Gastroesophageal sphincter (tissue), 4 donors: ENCODE data around the gene BAZ2B. TPM values are rescaled to one million over a fixed set of nuclear protein-coding genes. Genes with fewer than 3 reads are reported as not detected.

ENCODE experiments used
- ATAC-seq: fragments of 150-250 bp; one replicate; pipeline ENCODE4 v1.9.1; 2016; ENCODE audit warnings: mild to moderate bottlenecking, moderate library complexity
- H3K27ac ChIP-seq, 4 donors: fragments of 200-600 bp; sonication (generic) in 3 of 4; 1 replicate in 3 of 4; 2 replicates in 1 of 4; pipeline ENCODE4 v1.5.1; 2016 to 2019
- H3K27me3 ChIP-seq: fragments of 200-600 bp; sonication (generic); one replicate; pipeline ENCODE4 v1.5.1; 2019
- H3K36me3 ChIP-seq, 2 donors: fragments of 200-600 bp; sonication (generic); one replicate each; pipeline ENCODE4 v1.5.1; 2019; ENCODE audit warnings: control low read depth in 1 of 2
- H3K4me1 ChIP-seq, 3 donors: fragments of 200-600 bp; sonication (generic); 1 replicate in 2 of 3; 2 replicates in 1 of 3; pipeline ENCODE4 v1.5.1; 2016 to 2019; ENCODE audit warnings: control low read depth in 2 of 3
- H3K4me3 ChIP-seq, 2 donors: fragments of 200-600 bp; sonication (generic); one replicate each; pipeline ENCODE4 v1.5.1; 2019; ENCODE audit warnings: mild to moderate bottlenecking in 1 of 2, moderate library complexity in 1 of 2
- H3K9me3 ChIP-seq, 3 donors: fragments of 200-600 bp; sonication (generic); one replicate each; pipeline ENCODE4 v1.5.1; 2017 to 2019; ENCODE audit warnings: control low read depth in 2 of 3
- EP300 ChIP-seq: sonication (generic); formaldehyde crosslinking; IDR thresholded peaks from one replicate; pipeline ENCODE4 v1.6.1; 2017; ENCODE audit warnings: antibody characterized with exemption, mild to moderate bottlenecking
- POLR2A ChIP-seq, 2 donors: fragments of 450-650 bp; IDR thresholded peaks; one replicate each; pipeline ENCODE4 v1.6.1; 2017; ENCODE audit warnings: antibody characterized with exemption in 2 of 2, mild to moderate bottlenecking in 2 of 2, moderate library complexity in 1 of 2
- POLR2AphosphoS5 ChIP-seq: sonication (generic); formaldehyde crosslinking; IDR thresholded peaks from one replicate; pipeline ENCODE4 v1.6.1; 2017; ENCODE audit warnings: antibody characterized with exemption
- WGBS, 2 donors: methylation state at CpG; one replicate each; pipeline ENCODE4 v1.1.5; 2018; ENCODE audit warnings: low coverage in 1 of 2; 5-methylcytosine and 5-hydroxymethylcytosine counted together
- small RNA-seq, 4 donors: library from RNA; depleted of rRNA; stranded (forward); fragments of <200 nt; gene quantifications; one replicate each; pipeline ENCODE3, GENCODE V24; 2016
- total RNA-seq, 4 donors: library from RNA; depleted of rRNA; stranded (reverse); fragments of >200 nt; gene quantifications; one replicate each; pipeline ENCODE4 v1.1.0, GENCODE V29; 2016
- TF ChIP-seq, protein P1 (sequence below), 4 experiments: fragments of 200-600 bp in 2 of 4; fragments of 450-650 bp in 2 of 4; sonication (generic) in 1 of 4; IDR thresholded peaks; one replicate each; pipeline ENCODE4 v1.5.1; 2017 to 2019; ENCODE audit warnings: antibody characterized with exemption in 4 of 4, mild to moderate bottlenecking in 2 of 4, moderate library complexity in 2 of 4

BAZ2B gene
- total RNA-seq, 4 donors from 2014 or later, result 77.9 to 198 (median 113) TPM

DNA sequence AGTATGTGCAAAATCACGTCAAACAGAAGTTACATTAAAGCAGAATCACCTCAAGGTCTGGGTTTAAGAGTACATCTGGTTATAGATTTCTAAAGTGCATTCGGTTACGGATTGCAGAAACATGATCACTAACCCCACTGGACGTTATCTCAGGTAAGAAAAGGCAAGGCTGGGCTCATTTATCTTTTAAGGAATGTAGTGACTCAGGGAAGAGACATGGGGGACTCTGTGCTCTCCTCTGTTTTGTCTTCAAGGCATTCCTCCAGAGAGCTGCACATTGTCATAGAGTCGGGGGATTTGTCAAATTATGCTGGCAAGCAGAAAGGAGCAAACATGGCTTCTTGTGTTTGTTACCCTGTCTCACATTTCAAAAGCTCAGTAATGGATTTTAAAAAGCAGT, 344.2 kb downstream of the BAZ2B start:
- H3K27ac ChIP-seq, result no peak overlapping the region
- no peaks in the 10 kb centered on the region for H3K27me3 ChIP-seq
- H3K4me3 ChIP-seq, result no peak overlapping the region
- WGBS, 2 donors, result 79 to 88% methylated on average over 5 of the region's 5 CpGs
- H3K36me3 ChIP-seq, result peaks cover 0 to 32% of the 10 kb centered on the region in 2 donors
- TF ChIP-seq EP300 (no peak), POLR2A (IDR thresholded peaks at IDR 0.05) (no peak), POLR2AphosphoS5 (no peak)
- TF ChIP-seq, protein P1, sequence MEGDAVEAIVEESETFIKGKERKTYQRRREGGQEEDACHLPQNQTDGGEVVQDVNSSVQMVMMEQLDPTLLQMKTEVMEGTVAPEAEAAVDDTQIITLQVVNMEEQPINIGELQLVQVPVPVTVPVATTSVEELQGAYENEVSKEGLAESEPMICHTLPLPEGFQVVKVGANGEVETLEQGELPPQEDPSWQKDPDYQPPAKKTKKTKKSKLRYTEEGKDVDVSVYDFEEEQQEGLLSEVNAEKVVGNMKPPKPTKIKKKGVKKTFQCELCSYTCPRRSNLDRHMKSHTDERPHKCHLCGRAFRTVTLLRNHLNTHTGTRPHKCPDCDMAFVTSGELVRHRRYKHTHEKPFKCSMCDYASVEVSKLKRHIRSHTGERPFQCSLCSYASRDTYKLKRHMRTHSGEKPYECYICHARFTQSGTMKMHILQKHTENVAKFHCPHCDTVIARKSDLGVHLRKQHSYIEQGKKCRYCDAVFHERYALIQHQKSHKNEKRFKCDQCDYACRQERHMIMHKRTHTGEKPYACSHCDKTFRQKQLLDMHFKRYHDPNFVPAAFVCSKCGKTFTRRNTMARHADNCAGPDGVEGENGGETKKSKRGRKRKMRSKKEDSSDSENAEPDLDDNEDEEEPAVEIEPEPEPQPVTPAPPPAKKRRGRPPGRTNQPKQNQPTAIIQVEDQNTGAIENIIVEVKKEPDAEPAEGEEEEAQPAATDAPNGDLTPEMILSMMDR (IDR thresholded peaks at IDR 0.05), result no peak
- H3K9me3 ChIP-seq, result no peaks in the 10 kb centered on the region
- ATAC-seq, result no peak
- peaks cover 0 to 10% (median 0%) of the 10 kb centered on the region in 3 donors for H3K4me1 ChIP-seq

GRCh38 chr2:159270744-159271379, 345.5 kb downstream of the BAZ2B start:
- 96 to 97% methylated on average over 3 to 4 of the region's 4 CpGs for WGBS, 2 donors
- peaks cover 0 to 10% (median 0%) of the 10 kb centered on the region in 3 donors for H3K4me1 ChIP-seq
- H3K27ac ChIP-seq, result no peak overlapping the region
- H3K36me3 ChIP-seq, result peaks cover 0 to 26% of the 10 kb centered on the region in 2 donors
- TF ChIP-seq POLR2A (IDR thresholded peaks at IDR 0.05) (no peak), POLR2AphosphoS5 (no peak), EP300 (no peak)
- TF ChIP-seq, protein P1 (IDR thresholded peaks at IDR 0.05), result no peak
- no peak overlapping the region for H3K4me3 ChIP-seq
- no peaks in the 10 kb centered on the region for H3K27me3 ChIP-seq
- no peaks in the 10 kb centered on the region for H3K9me3 ChIP-seq
- no peak for ATAC-seq

Small RNA genes lying within 50 kb of the gene (small RNA-seq; reads per million reads assigned to genes)
- 0 reads per million in 4 donors for gene RF00019

Other genes with a start within 250 kb of the BAZ2B start
- gene MARCHF7, start 96.0 kb upstream of the BAZ2B start, total RNA-seq, result 100 to 1,000 TPM in 2 of 4 donors, 10 to 100 TPM in 2; 86.6 to 129 (median 108) TPM
- 10 to 100 TPM; 19.0 to 60.0 (median 38.5) TPM for gene CD302, start 181.7 kb upstream of the BAZ2B start, total RNA-seq